Subcutaneous abdominal adipose tissue (tissue), 5 donors: Measurements from ENCODE around the gene LINS1.

Source experiments
- H3K27ac ChIP-seq: one replicate; pipeline ENCODE4 v1.7.0; 2013; ENCODE audit warnings: low read depth, mild to moderate bottlenecking, inconsistent platforms, low read length, moderate library complexity
- H3K27me3 ChIP-seq, 5 donors: one replicate each; pipeline ENCODE4 v1.7.0; 2013; ENCODE audit warnings: low read length in 5 of 5, inconsistent platforms in 1 of 5; ENCODE audit not compliant: control insufficient read depth in 5 of 5, insufficient read depth in 4 of 5
- H3K36me3 ChIP-seq, 5 donors: one replicate each; pipeline ENCODE4 v1.7.0; 2013; ENCODE audit warnings: low read length in 5 of 5; ENCODE audit not compliant: control insufficient read depth in 5 of 5, insufficient read depth in 5 of 5
- H3K4me1 ChIP-seq, 5 donors: one replicate each; pipeline ENCODE4 v1.7.0; 2013; ENCODE audit warnings: low read length in 5 of 5, mild to moderate bottlenecking in 3 of 5, moderate library complexity in 1 of 5; ENCODE audit not compliant: control insufficient read depth in 5 of 5, insufficient read depth in 5 of 5
- H3K4me3 ChIP-seq, 5 donors: one replicate each; pipeline ENCODE4 v1.7.0; 2013; ENCODE audit warnings: low read length in 5 of 5, low read depth in 1 of 5
- H3K9ac ChIP-seq, 5 donors: one replicate each; pipeline ENCODE4 v1.7.0; 2013; ENCODE audit warnings: low read length in 5 of 5, mild to moderate bottlenecking in 4 of 5, moderate library complexity in 3 of 5
- H3K9me3 ChIP-seq, 5 donors: one replicate each; pipeline ENCODE4 v1.7.0; 2013; ENCODE audit warnings: low read length in 5 of 5; ENCODE audit not compliant: control insufficient read depth in 5 of 5
- donor health status: healthy.
- donor health status: healthy.
- donor health status: healthy.
- donor health status: healthy.
- donor health status: healthy.

The LINS1 gene, protein sequence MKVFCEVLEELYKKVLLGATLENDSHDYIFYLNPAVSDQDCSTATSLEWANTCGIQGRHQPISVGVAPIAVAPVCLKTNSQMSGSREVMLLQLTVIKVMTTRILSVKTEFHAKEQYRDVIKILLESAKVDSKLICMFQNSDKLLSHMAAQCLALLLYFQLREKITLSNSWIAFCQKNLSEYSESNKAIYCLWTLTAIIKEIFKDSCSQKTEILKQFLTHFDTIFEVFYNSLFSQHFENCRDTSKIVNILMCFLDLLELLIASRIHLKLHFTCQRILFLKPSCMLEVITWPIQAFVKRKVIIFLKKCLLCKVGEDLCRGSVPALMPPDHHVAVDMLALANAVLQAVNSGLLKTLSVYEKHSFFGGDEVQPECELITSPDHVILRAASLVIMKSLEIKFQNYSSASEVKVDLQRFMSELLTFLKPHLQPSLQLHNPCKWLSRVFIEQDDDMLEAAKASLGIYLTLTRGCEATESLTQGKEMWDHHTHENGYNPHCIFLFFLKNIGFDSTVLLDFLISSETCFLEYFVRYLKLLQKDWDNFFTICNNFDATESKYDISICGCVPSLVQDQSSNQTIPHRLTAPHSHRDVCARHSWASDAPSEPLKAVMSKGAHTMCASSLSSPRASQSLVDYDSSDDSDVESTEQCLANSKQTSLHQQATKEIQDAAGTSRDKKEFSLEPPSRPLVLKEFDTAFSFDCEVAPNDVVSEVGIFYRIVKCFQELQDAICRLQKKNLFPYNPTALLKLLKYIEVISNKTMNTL

DNA sequence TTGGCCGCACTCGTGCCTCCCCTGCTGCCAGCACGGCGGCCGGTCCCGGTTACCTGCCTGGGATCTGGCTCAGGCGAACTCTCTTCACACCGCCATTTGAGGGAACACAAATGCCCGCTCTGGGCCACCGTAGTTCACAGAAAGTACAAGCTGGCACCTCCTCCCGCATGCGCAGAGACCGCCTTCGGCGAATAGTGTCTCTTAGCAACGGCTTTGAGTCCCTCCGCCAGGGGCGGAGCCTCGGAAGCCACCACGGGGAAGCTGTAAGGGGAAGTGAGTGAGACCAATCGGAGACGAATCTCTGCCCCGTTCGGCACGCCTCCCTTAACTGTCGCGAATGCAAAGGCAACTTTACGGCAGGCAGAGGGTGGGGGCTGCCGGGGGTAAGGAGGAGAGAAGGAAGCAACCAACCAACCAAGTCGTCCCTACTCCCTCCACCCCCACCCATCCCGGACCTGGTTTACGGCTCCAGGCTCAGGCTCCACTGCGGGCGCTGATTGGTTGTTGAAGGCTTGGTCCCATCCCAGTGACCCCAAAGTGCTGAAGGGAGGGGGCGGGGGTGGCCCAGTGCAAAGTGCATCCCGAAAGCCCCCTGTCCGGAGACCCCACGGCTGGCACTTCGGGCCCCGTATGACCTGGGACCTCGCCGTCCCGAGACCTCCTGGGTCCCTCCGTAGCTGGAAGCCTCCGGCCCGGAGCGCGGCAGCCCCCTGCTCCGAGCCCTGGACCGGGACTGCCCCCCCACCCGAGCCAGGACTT is at the start of gene LINS1, which contains the start of gene ASB7:
Gene LINS1, minus strand, starts transcription at position 121 of the 759 bp plus-strand sequence. CDS start 21,342 bp downstream, outside the sequence.
Gene ASB7, plus strand, starts transcription at position 526 of the 759 bp plus-strand sequence. CDS start 9,628 bp downstream, outside the sequence.
- Histone ChIP-seq H3K4me3 (peak within 1 kb of the TSS; percentile 83 to 99 (median 93)), H3K27me3 (no peaks in the 10 kb centered on the region), H3K27ac (peak within 1 kb of the TSS; percentile 78), H3K36me3 (peaks cover 0 to 9% (median 6%) of the 10 kb centered on the region in 5 donors), H3K9me3 (no peaks in the 10 kb centered on the region), H3K9ac (peak within 1 kb of the TSS; percentile 79 to 97 (median 90)), H3K4me1 (peaks cover 5 to 29% (median 27%) of the 10 kb centered on the region in 5 donors)

GRCh38 chr15:100651253-100651652 is 49.3 kb upstream of the LINS1 start:
- Histone ChIP-seq H3K4me1 (no peaks in the 10 kb centered on the region), H3K36me3 (peaks cover 0 to 10% (median 6%) of the 10 kb centered on the region in 5 donors), H3K27ac (no peak overlapping the region), H3K4me3 (no peak overlapping the region), H3K9ac (no peak overlapping the region), H3K27me3 (no peaks in the 10 kb centered on the region), H3K9me3 (no peaks in the 10 kb centered on the region)

- Histone ChIP-seq H3K4me1 (no peaks in the 10 kb centered on the region), H3K4me3 (no peak overlapping the region), H3K27ac (no peak overlapping the region), H3K27me3 (no peaks in the 10 kb centered on the region), H3K9ac (no peak overlapping the region), H3K36me3 (peaks cover 0 to 10% (median 6%) of the 10 kb centered on the region in 5 donors), H3K9me3 (no peaks in the 10 kb centered on the region)
These were observed 48.7 kb upstream of the LINS1 start for GRCh38 chr15:100650685-100651084.

DNA sequence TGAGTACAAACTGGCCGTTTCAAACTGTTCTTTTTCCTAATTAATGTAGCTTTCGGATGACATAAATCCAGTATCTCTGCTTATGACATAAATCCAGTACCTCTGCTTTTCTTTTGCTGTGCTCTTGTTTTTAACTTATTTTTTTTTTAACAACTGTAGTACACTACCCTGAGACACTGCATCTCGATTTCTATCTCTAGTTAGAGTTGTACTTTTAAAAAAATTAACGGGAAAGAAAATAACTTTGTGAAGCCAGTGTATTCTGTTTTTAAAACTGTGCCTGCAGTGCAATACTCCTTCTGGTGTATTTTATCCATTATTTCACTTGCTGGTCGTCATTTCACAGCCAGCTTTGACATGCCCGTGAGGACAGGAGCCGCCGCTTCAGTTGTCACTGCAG is 47.0 kb upstream of the LINS1 start:
- Histone ChIP-seq H3K27ac (no peak overlapping the region), H3K36me3 (peaks cover 0 to 10% (median 6%) of the 10 kb centered on the region in 5 donors), H3K4me3 (no peak overlapping the region), H3K4me1 (no peaks in the 10 kb centered on the region), H3K27me3 (no peaks in the 10 kb centered on the region), H3K9me3 (no peaks in the 10 kb centered on the region), H3K9ac (no peak overlapping the region)

GRCh38 chr15:100645671-100646070 is 43.7 kb upstream of the LINS1 start:
- Histone ChIP-seq H3K9me3 (no peaks in the 10 kb centered on the region), H3K27ac (no peak overlapping the region), H3K4me1 (peaks cover 0 to 7% (median 4%) of the 10 kb centered on the region in 5 donors), H3K27me3 (no peaks in the 10 kb centered on the region), H3K9ac (no peak overlapping the region), H3K36me3 (peaks cover 0 to 6% (median 5%) of the 10 kb centered on the region in 5 donors), H3K4me3 (no peak overlapping the region)

GRCh38 chr15:100642950-100643338 is 41.0 kb upstream of the LINS1 start:
- Histone ChIP-seq H3K4me3 (no peak overlapping the region), H3K36me3 (peaks cover 0 to 1% (median 0%) of the 10 kb centered on the region in 5 donors), H3K27ac (no peak overlapping the region), H3K4me1 (peaks cover 0 to 7% (median 4%) of the 10 kb centered on the region in 5 donors), H3K9me3 (no peaks in the 10 kb centered on the region), H3K27me3 (no peaks in the 10 kb centered on the region), H3K9ac (no peak overlapping the region)

DNA sequence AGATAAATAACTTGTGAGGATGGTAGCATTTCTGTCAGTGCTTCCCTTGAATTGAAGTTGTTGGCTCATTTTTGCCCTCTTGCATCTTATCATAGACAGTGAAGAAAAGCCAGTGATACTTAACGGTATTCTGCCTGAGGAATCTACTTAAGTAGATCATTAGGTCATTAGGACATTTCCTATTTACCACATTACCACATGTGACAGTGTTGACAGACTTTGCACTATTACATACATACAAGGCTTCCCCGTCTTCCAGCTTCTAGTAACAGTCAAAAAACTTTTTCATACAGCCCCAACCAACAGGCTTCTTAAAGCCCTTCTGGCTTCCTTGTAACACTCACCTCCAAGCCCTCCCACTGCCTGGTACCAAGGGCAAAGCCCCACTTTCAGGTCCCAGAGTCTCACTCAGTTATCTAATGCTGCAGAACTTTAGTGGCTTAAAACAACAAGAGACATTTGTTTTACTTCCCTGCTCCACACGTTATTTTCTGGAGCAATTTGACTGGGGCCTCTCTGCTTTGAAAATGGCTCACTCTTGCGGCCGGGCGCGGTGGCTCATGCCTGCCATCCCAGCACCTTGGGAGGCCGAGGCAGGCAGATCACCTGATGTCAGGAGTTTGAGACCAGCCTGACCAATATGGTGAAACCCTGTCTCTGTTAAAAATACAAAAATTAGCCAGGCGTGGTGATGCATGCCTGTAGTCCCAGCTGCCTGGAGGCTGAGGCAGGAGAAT is 40.4 kb upstream of the LINS1 start:
- no peak overlapping the region for H3K27ac ChIP-seq
- H3K4me1 ChIP-seq = peaks cover 0 to 7% (median 4%) of the 10 kb centered on the region in 5 donors
- no peaks in the 10 kb centered on the region for H3K36me3 ChIP-seq
- no peak overlapping the region for H3K9ac ChIP-seq
- H3K9me3 ChIP-seq = no peaks in the 10 kb centered on the region
- H3K4me3 ChIP-seq = no peak overlapping the region
- no peaks in the 10 kb centered on the region for H3K27me3 ChIP-seq

- Histone ChIP-seq H3K4me1 (peaks cover 0 to 7% (median 4%) of the 10 kb centered on the region in 5 donors), H3K27ac (no peak overlapping the region), H3K9me3 (no peaks in the 10 kb centered on the region), H3K9ac (no peak overlapping the region), H3K36me3 (peaks cover 0 to 5% (median 0%) of the 10 kb centered on the region in 5 donors), H3K4me3 (no peak overlapping the region), H3K27me3 (no peaks in the 10 kb centered on the region)
These were observed 36.3 kb upstream of the LINS1 start for GRCh38 chr15:100638177-100638730.
